Rectal smooth muscle tissue (tissue), 1 donor: ENCODE data around the gene AGAP1.
"Not testable (repeated sequence)": the region's sequence is repeated elsewhere in the genome, so short reads cannot be mapped to it uniquely, and the experiment has no call there.

Experiments
- H3K27ac ChIP-seq: one replicate; pipeline ENCODE4 v1.7.0; 2013; ENCODE audit warnings: low read depth, low read length, inconsistent platforms
- H3K27me3 ChIP-seq: one replicate; pipeline ENCODE4 v1.7.0; 2013; ENCODE audit warnings: low read length; ENCODE audit not compliant: control insufficient read depth, insufficient read depth
- H3K36me3 ChIP-seq: one replicate; pipeline ENCODE4 v1.7.0; 2013; ENCODE audit warnings: low read length; ENCODE audit not compliant: control insufficient read depth, insufficient read depth
- H3K4me1 ChIP-seq: one replicate; pipeline ENCODE4 v1.7.0; 2013; ENCODE audit warnings: low read length; ENCODE audit not compliant: control insufficient read depth, insufficient read depth
- H3K4me3 ChIP-seq: one replicate; pipeline ENCODE4 v1.7.0; 2013; ENCODE audit warnings: low read length
- H3K9ac ChIP-seq: one replicate; pipeline ENCODE4 v1.7.0; 2013; ENCODE audit warnings: low read length

The AGAP1 gene

GRCh38 chr2:236085647-236086046, 591.8 kb downstream of the AGAP1 start:
- H3K27ac ChIP-seq = no peak overlapping the region

DNA sequence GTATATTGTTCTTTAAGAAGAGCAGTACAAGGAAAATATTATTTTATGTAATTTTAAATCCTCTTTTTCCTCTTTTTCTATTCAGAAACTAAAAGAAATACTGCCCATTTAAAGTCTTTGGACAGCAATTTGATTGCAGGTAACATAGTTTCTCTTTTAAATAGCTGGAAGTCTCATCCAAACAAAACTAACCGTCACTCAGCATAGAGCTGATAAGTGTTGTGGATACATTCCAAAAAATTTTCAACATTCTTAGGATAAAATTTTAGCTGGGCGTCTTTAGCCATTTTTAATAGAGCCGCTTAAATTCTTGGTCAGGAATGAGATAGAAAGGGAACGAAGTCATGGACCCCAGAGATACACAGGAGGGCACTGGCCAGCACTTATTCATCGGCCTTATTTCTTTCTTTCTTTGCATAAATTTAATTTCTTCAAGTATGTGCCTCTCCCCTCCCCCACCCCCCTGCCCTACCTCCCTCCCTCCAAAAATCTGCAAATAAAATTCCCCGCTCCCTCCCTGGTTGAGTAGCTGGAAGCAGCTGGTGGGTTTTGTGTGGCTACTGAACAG, 592.6 kb downstream of the AGAP1 start:
- Histone ChIP-seq H3K9ac (no peak overlapping the region), H3K27me3 (no peaks in the 10 kb centered on the region), H3K4me1 (no peaks in the 10 kb centered on the region), H3K36me3 (no peaks in the 10 kb centered on the region), H3K4me3 (no peak overlapping the region), H3K27ac (no peak overlapping the region)

More at GRCh38 chr2:236085647-236086046, 591.8 kb downstream of the AGAP1 start:
- no peaks in the 10 kb centered on the region for H3K36me3 ChIP-seq
- H3K27me3 ChIP-seq = no peaks in the 10 kb centered on the region
- no peak overlapping the region for H3K9ac ChIP-seq
- no peaks in the 10 kb centered on the region for H3K4me1 ChIP-seq
- H3K4me3 ChIP-seq = no peak overlapping the region

GRCh38 chr2:236086971-236087465, 593.2 kb downstream of the AGAP1 start:
- Histone ChIP-seq H3K4me3 (no peak overlapping the region), H3K27me3 (no peaks in the 10 kb centered on the region), H3K9ac (no peak overlapping the region), H3K4me1 (no peaks in the 10 kb centered on the region), H3K27ac (no peak overlapping the region), H3K36me3 (no peaks in the 10 kb centered on the region)

- Histone ChIP-seq H3K4me3 (no peak overlapping the region), H3K27me3 (no peaks in the 10 kb centered on the region), H3K36me3 (no peaks in the 10 kb centered on the region), H3K9ac (no peak overlapping the region), H3K4me1 (no peaks in the 10 kb centered on the region), H3K27ac (no peak overlapping the region)
Observed at GRCh38 chr2:236088368-236089057, 594.7 kb downstream of the AGAP1 start.

DNA sequence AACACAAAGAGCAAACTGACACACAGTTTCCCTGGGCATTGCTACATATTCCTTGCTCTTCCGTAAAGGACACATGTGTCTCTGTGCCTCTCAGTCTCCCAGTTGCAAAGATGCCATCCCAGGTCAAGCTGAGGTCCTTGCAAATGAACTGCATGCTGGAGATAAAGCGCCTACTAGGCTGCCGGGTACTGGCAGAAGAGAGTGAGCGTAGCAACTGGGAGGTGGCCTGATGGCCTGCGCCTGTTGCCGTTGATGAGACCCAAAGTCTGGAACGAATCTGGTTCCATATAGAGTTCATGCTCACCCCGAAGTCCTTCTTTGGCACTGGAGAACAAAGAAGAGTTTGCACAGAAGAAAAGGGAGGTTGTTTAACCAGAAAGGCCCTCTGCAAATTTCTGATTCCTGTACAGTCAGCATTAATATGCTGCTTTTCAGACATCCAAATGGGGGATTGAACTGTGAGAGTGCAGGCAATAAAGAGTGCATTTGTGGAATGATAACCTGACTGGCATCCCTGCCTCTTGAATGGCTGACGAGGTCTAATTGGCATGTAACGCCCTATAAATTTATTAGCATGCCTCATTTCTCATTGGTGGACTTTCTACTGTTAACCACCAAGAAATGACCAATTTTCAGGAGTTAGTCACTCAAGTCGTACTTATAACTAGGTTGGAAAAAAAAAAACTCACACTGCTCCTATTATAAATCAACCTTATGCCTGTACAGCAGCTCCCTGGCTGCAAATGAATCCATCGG, 595.6 kb downstream of the AGAP1 start:
- no peak overlapping the region for H3K9ac ChIP-seq
- no peaks in the 10 kb centered on the region for H3K27me3 ChIP-seq
- no peaks in the 10 kb centered on the region for H3K36me3 ChIP-seq
- H3K4me3 ChIP-seq = no peak overlapping the region
- H3K27ac ChIP-seq = no peak overlapping the region
- no peaks in the 10 kb centered on the region for H3K4me1 ChIP-seq

DNA sequence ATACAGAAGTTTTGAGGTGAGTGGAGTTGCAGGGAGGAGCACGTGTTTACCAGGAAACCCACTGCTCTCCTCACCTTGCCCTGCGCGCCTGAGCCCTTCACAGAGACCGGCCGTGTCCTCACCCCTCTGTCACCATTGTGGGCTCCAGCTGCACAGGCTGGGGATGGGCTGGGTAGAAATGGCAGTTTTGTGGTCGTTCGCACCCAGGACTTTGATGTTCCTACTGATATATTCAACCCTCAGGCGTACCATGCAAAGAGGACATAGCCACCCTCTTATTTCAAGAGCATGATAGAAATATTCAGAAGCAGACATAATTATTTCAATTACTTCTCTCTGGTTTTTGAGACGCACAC, 596.2 kb downstream of the AGAP1 start:
- H3K27ac ChIP-seq = no peak overlapping the region
- H3K27me3 ChIP-seq = no peaks in the 10 kb centered on the region
- no peak overlapping the region for H3K9ac ChIP-seq
- H3K4me1 ChIP-seq = no peaks in the 10 kb centered on the region
- H3K36me3 ChIP-seq = no peaks in the 10 kb centered on the region
- no peak overlapping the region for H3K4me3 ChIP-seq

GRCh38 chr2:236090826-236091225, 597.0 kb downstream of the AGAP1 start:
- not testable (repeated sequence) for H3K27me3 ChIP-seq, H3K36me3 ChIP-seq, H3K9ac ChIP-seq, H3K4me3 ChIP-seq, H3K27ac ChIP-seq, H3K4me1 ChIP-seq

DNA sequence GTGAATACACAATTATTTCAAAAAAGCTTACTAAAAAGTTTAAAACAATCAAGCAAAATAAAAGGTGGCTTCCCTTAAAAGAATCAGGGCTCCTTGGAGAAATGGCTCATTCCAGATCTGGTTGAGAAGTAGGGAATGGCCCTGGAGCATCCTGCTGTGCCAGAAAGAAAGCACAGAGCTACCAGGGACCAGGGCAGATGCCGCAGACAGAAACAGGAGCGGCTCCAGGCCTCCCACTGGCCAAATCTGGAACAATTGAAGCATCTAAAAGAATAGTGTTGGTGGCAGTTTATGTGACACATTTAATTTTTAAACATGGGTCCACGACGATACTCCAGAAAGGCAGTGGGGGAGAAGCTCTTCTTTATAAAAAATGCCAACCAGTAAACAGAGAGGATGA, 598.9 kb downstream of the AGAP1 start:
- Histone ChIP-seq H3K9ac (no peak overlapping the region), H3K36me3 (no peaks in the 10 kb centered on the region), H3K27ac (no peak overlapping the region), H3K4me3 (no peak overlapping the region), H3K27me3 (no peaks in the 10 kb centered on the region), H3K4me1 (no peaks in the 10 kb centered on the region)

DNA sequence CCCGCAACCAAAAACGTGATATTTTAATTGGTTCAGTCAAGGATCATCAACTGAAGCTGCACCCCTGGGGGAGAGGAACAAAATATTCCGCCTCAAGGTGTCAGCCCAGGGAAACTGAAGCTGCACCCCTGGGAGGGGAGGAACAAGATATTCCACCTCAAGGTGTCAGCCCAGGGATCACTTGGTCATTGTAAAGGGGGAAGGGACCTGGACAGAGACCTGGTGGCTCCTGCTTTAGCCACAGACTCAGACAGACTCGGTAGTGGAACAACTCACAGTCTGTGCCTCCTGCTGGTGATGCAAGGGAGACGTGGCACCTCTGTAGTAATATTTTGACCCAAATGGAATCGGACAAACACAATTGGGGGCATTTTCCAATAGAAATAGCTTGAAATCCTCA, 599.3 kb downstream of the AGAP1 start:
- Histone ChIP-seq H3K4me3 (no peak overlapping the region), H3K36me3 (no peaks in the 10 kb centered on the region), H3K27me3 (no peaks in the 10 kb centered on the region), H3K4me1 (no peaks in the 10 kb centered on the region), H3K9ac (no peak overlapping the region), H3K27ac (no peak overlapping the region)

DNA sequence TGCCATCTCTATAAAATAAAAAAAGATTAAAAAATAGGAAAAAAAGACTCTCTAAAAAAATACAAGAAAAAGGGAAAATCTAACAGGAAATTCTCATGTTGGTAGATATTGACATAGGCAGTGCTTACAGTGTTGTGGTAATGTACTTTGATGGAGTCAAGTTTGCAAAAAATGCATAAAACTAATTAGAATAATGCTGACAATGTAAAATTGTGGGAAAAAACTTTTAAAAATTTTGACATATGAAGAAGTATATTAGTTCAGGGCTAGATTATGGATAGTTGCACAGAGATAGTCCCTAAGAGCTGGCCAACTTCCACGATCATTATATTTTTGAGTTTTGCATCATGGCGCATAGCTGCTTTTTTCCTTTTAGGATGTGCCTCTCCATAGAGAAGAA, 601.7 kb downstream of the AGAP1 start:
- Histone ChIP-seq H3K4me3 (no peak overlapping the region), H3K27me3 (no peaks in the 10 kb centered on the region), H3K4me1 (no peaks in the 10 kb centered on the region), H3K27ac (no peak overlapping the region), H3K36me3 (no peaks in the 10 kb centered on the region), H3K9ac (no peak overlapping the region)

- Histone ChIP-seq H3K27me3 (no peaks in the 10 kb centered on the region), H3K9ac (no peak overlapping the region), H3K36me3 (no peaks in the 10 kb centered on the region), H3K27ac (no peak overlapping the region), H3K4me1 (no peaks in the 10 kb centered on the region), H3K4me3 (no peak overlapping the region)
Observed at GRCh38 chr2:236101311-236101950, 607.6 kb downstream of the AGAP1 start.

DNA sequence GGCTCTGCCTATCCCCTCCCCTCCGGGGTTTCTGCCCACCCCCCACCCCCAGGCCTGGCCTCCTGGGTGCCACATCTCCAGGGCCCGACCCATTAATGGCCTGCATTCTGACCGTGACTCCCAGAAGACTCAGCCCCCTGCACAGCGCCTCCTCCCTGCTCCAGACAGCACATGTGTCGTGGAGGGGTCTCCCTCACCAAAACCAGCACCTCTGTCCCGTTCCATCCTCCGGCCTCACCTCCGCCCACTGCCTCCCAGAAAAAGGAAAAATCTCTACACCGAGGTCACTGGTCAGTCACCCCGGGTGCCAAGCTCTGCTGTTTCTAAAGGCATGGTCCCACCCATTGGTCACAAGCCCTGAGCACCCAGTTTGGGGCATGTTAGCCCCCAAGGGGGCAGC, 609.1 kb downstream of the AGAP1 start:
- Histone ChIP-seq H3K36me3 (no peaks in the 10 kb centered on the region), H3K4me3 (no peak overlapping the region), H3K27ac (no peak overlapping the region), H3K27me3 (no peaks in the 10 kb centered on the region), H3K4me1 (no peaks in the 10 kb centered on the region), H3K9ac (no peak overlapping the region)
